HEK293T (cell line): ENCODE measurements around the gene DOLPP1.

Experiments used
- CTCF ChIA-PET: fragments of 350-600 bp; formaldehyde crosslinking; extraction: SDS; loops from one replicate; lab custom pipeline; 2021; ENCODE audit warnings: antibody characterized with exemption, inconsistent platforms; lab: Yijun Ruan, JAX
- POLR2A ChIA-PET: fragments of 350-600 bp; formaldehyde crosslinking; extraction: SDS; loops from one replicate; lab custom pipeline; 2020; ENCODE audit warnings: antibody characterized with exemption, inconsistent platforms; lab: Yijun Ruan, JAX
- DNase-seq: peaks from one replicate; pipeline ENCODE4 v3.0.0; 2012; ENCODE audit warnings: mixed read lengths; ENCODE audit errors: extremely low spot score
- ARNT ChIP-seq: fragments of 450-650 bp; IDR thresholded peaks from 2 replicates; pipeline ENCODE4 v1.6.1; 2017; ENCODE audit warnings: mild to moderate bottlenecking
- BHLHE40 ChIP-seq: fragments of 450-650 bp; IDR thresholded peaks from 2 replicates; pipeline ENCODE4 v1.6.1; 2016; ENCODE audit warnings: mild to moderate bottlenecking, moderate library complexity, borderline replicate concordance
- CTBP1 ChIP-seq: fragments of 450-650 bp; IDR thresholded peaks from 2 replicates; pipeline ENCODE4 v1.6.1; 2016; ENCODE audit warnings: borderline replicate concordance
- ELF4 ChIP-seq: fragments of 450-650 bp; IDR thresholded peaks from 2 replicates; pipeline ENCODE4 v1.6.1; 2017; ENCODE audit warnings: antibody characterized with exemption
- FOXA1 ChIP-seq: fragments of 450-650 bp; IDR thresholded peaks from 2 replicates; pipeline ENCODE4 v1.6.1; 2016; ENCODE audit warnings: mild to moderate bottlenecking
- FOXK2 ChIP-seq: fragments of 450-650 bp; IDR thresholded peaks from 2 replicates; pipeline ENCODE4 v1.6.1; 2016; ENCODE audit warnings: mild to moderate bottlenecking
- FOXM1 ChIP-seq: fragments of 450-650 bp; IDR thresholded peaks from 2 replicates; pipeline ENCODE4 v1.6.1; 2017; ENCODE audit warnings: mild to moderate bottlenecking, borderline replicate concordance
- HDGF ChIP-seq: fragments of 450-650 bp; IDR thresholded peaks from 2 replicates; pipeline ENCODE4 v1.6.1; 2017; ENCODE audit warnings: antibody characterized with exemption, borderline replicate concordance
- L3MBTL2 ChIP-seq: fragments of 450-650 bp; conservative IDR thresholded peaks from 2 replicates; pipeline ENCODE4 v1.6.1; 2016; ENCODE audit warnings: mild to moderate bottlenecking
- LEF1 ChIP-seq: fragments of 450-650 bp; IDR thresholded peaks from 2 replicates; pipeline ENCODE4 v1.6.1; 2017; ENCODE audit warnings: mild to moderate bottlenecking, borderline replicate concordance
- NFRKB ChIP-seq: fragments of 450-650 bp; IDR thresholded peaks from 2 replicates; pipeline ENCODE4 v1.6.1; 2016; ENCODE audit warnings: mild to moderate bottlenecking, moderate library complexity
- SP1 ChIP-seq: fragments of 450-650 bp; IDR thresholded peaks from 2 replicates; pipeline ENCODE4 v1.6.1; 2017
- SUZ12 ChIP-seq: fragments of 450-650 bp; IDR thresholded peaks from 2 replicates; pipeline ENCODE4 v1.6.1; 2016; ENCODE audit warnings: mild to moderate bottlenecking
- TARDBP ChIP-seq: fragments of 450-650 bp; IDR thresholded peaks from 2 replicates; pipeline ENCODE4 v1.6.1; 2016
- ZNF384 ChIP-seq: fragments of 450-650 bp; IDR thresholded peaks from 2 replicates; pipeline ENCODE4 v1.6.1; 2016
- TF ChIP-seq, protein P1 (sequence below): fragments of 450-650 bp; IDR thresholded peaks from 2 replicates; pipeline ENCODE4 v1.6.1; 2016

Gene DOLPP1

DNA sequence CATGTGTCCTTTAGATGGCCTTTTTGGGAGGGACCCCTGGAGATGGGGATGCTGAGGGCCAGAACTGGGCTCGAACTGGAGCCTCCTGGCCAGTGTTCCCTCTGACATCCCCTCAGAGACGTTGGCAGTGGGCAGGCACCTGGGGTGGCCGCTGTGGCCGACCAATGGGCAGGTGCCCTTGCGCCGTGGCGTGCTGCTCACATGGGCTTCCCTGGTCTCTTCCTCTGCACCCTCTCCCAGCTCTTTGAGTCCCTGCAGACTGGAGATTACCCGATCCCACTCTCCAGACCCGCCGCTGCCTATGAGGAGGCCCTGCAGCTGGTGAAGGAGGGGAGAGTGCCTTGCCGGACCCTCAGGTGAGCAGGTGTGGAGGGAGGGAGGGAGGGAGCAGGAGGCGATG lies 19.9 kb upstream of the DOLPP1 start:
- DNase-seq, result no peak
- CTCF ChIA-PET, result no interaction called here
- POLR2A ChIA-PET, result no interaction called here
- TF ChIP-seq SUZ12 (no peak), ELF4 (no peak), NFRKB (no peak), TARDBP (no peak), FOXK2 (no peak), FOXM1 (no peak), ZNF384 (no peak), BHLHE40 (no peak), HDGF (no peak), SP1 (no peak), CTBP1 (no peak), FOXA1 (no peak), L3MBTL2 (no peak), LEF1 (no peak), ARNT (no peak)
- TF ChIP-seq, protein P1, sequence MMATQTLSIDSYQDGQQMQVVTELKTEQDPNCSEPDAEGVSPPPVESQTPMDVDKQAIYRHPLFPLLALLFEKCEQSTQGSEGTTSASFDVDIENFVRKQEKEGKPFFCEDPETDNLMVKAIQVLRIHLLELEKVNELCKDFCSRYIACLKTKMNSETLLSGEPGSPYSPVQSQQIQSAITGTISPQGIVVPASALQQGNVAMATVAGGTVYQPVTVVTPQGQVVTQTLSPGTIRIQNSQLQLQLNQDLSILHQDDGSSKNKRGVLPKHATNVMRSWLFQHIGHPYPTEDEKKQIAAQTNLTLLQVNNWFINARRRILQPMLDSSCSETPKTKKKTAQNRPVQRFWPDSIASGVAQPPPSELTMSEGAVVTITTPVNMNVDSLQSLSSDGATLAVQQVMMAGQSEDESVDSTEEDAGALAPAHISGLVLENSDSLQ, result no peak

DNA sequence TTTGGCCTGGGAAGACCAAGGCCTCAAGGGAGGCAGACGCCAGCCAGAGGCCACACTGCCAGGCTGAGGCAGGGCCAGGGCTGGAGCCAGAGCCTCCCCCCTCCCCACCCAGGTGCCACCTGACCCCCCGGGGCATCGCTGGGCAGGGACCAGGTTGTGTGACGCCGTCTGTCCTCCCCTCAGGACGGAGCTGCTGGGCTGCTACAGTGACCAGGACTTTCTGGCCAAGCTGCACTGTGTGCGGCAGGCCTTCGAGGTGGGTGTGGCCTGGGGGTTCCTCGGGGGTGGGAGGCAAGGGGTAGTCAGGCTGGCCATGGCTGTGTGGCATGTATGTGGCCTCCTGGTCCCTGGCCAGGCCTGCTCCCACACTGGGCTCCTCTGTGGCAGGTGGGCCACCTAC lies 17.9 kb upstream of the DOLPP1 start:
- DNase-seq, result no peak
- TF ChIP-seq SP1, result no peak
- TF ChIP-seq HDGF, result no peak
- TF ChIP-seq ZNF384, result no peak
- TF ChIP-seq ELF4, result no peak
- no peak for TF ChIP-seq NFRKB
- no peak for TF ChIP-seq FOXM1
- TF ChIP-seq FOXA1, result no peak
- TF ChIP-seq FOXK2, result no peak
- TF ChIP-seq LEF1, result no peak
- no peak for TF ChIP-seq CTBP1
- TF ChIP-seq ARNT, result no peak
- TF ChIP-seq, protein P1, result no peak
- no peak for TF ChIP-seq TARDBP
- no peak for TF ChIP-seq SUZ12
- no peak for TF ChIP-seq BHLHE40
- CTCF ChIA-PET, result no interaction called here
- POLR2A ChIA-PET, result interaction anchor here (0.5 kb wide), 1 partner anchor 15 kb away, joined by 3 read pairs; no protein-coding TSS in a partner anchor

DNA sequence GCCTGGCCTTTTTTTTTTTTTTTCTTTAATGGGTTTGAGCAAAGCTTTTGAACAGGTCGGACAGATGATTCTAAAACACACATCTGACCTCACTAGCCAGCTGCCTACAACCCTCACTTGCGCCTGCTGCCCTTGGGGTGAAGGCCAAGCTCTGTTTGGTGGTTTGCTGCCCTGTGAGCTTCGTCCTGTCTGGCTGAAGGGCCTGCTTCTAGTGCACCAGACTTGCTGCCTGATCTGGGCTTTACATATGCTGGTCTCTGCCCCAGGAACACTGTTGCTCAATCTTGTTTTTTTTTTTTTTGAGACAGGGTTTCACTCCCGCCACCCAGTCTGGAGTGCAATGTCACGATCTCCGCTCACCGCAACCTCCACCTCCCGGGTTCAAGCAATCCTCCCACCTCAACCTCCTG lies 16.4 kb upstream of the DOLPP1 start:
- ChIA-PET CTCF (no interaction called here), POLR2A (no interaction called here)
- TF ChIP-seq NFRKB (no peak), LEF1 (no peak), ARNT (no peak)
- DNase-seq, result no peak

DNA sequence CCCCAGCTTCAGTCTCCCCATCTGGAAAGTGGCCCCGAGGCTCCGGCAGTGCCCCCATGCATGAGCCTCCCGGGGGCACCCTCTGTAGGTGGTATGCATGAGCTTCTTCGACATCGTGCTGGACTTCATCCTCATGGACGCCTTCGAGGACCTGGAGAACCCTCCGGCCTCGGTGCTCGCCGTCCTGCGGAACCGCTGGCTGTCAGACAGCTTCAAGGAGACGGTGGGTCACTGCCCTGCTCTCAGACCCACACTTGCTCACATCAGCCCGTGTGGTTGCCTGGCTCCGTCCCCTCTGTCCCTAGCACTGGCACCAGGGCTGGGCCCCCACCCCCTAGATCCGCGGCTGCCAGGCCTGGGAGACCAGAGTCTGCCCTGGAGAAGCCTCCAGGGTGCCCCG lies 12.8 kb upstream of the DOLPP1 start:
- CTCF ChIA-PET, result no interaction called here
- no peak for TF ChIP-seq FOXK2
- TF ChIP-seq SP1, result no peak
- TF ChIP-seq TARDBP, result no peak
- TF ChIP-seq, protein P1, result no peak
- no peak for TF ChIP-seq FOXA1
- TF ChIP-seq HDGF, result no peak
- no peak for TF ChIP-seq L3MBTL2
- TF ChIP-seq BHLHE40, result no peak
- POLR2A ChIA-PET, result no interaction called here
- no peak for DNase-seq

DNA sequence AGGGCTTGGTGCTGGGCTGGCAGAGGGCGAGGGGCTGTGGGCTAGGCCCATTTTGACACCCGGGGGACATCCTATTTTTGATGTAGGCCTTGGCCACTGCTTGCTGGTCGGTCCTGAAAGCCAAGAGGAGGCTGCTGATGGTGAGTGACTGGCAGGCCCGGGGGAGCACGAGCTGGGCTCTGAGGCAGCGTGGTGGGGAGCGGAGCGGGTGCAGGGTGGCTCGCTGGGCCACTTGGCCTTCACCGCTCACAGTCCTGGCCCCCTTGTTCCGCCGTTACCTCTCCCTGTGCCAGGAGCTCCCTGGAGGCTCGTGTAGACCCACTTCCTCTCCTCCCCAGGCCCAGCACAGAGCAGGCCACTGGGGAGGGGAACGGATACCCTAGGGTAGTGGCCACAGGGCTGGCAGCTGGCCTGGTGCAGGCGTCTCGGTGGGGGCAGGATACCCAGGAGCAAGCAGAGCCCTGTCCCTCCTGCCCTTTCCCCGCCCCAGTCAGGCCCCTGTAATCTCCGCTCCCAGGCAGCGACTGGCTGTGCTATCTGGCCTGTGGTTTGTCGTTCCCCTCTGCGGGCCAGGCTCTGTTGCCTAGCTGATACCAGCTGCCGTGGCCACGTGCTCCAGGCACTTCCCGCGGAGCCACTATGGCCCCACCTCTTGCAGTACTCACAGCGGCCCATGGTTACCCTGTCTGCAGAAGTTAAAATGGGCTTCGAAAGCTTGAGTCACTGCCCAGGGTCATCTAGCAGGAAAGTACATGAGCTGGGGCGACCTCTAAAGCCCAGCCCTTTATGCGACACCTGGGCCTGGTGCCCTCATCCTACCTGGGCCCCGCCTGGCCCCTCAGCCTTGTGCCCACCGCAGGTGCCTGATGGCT lies 11.7 kb upstream of the DOLPP1 start:
- no peak for DNase-seq
- TF ChIP-seq FOXK2 (no peak), CTBP1 (no peak), FOXM1 (no peak), ELF4 (no peak), ARNT (no peak), FOXA1 (no peak), ZNF384 (no peak), L3MBTL2 (no peak)
- TF ChIP-seq, protein P1, result no peak
- ChIA-PET POLR2A (interaction anchor here (1.4 kb wide), 1 partner anchor 12 kb away, joined by 10 read pairs; the partner anchor contains the start of gene DOLPP1), CTCF (no interaction called here)
